LNCaP clone FGC (cell line): ENCODE data around the gene POLL.

ENCODE experiments used
- DNase-seq: peaks from one replicate; pipeline ENCODE4 v3.0.0-alpha.2; 2011; ENCODE audit warnings: low read depth
- H3K4me3 ChIP-seq: 2 replicates; pipeline ENCODE4 v1.5.1; 2011; ENCODE audit warnings: mild to moderate bottlenecking, low read depth, low read length, control low read depth
- CTCF ChIP-seq: IDR thresholded peaks from 2 replicates; pipeline ENCODE4 v1.5.1; 2012; ENCODE audit warnings: mild to moderate bottlenecking; ENCODE audit not compliant: control insufficient read depth, insufficient read depth; ENCODE audit errors: extremely low read depth

The POLL gene

GRCh38 chr10:101563497-101564040 lies 24.5 kb downstream of the POLL start:
- no peak for DNase-seq
- no peak for TF ChIP-seq CTCF
- H3K4me3 ChIP-seq = no peak overlapping the region

GRCh38 chr10:101563007-101563406 lies 25.1 kb downstream of the POLL start:
- no peak for TF ChIP-seq CTCF
- DNase-seq = no peak
- H3K4me3 ChIP-seq = no peak overlapping the region

- no peak for DNase-seq
- TF ChIP-seq CTCF = no peak
- H3K4me3 ChIP-seq = no peak overlapping the region
Measured at GRCh38 chr10:101562231-101562630, 25.8 kb downstream of the POLL start.

GRCh38 chr10:101561068-101561915 lies 26.8 kb downstream of the POLL start:
- DNase-seq = no peak
- no peak overlapping the region for H3K4me3 ChIP-seq
- no peak for TF ChIP-seq CTCF

GRCh38 chr10:101560298-101561067 lies 27.6 kb downstream of the POLL start:
- no peak for TF ChIP-seq CTCF
- H3K4me3 ChIP-seq = no peak overlapping the region
- no peak for DNase-seq

- no peak overlapping the region for H3K4me3 ChIP-seq
- DNase-seq = no peak
- TF ChIP-seq CTCF = no peak
Measured at GRCh38 chr10:101559596-101560297, 28.3 kb downstream of the POLL start.
